ENCODE data around the gene PCDHGB3.
"Not testable (repeated sequence)": the region's sequence is repeated elsewhere in the genome, so short reads cannot be mapped to it uniquely, and the experiment has no call there.

PCDHGB3 gene

DNA sequence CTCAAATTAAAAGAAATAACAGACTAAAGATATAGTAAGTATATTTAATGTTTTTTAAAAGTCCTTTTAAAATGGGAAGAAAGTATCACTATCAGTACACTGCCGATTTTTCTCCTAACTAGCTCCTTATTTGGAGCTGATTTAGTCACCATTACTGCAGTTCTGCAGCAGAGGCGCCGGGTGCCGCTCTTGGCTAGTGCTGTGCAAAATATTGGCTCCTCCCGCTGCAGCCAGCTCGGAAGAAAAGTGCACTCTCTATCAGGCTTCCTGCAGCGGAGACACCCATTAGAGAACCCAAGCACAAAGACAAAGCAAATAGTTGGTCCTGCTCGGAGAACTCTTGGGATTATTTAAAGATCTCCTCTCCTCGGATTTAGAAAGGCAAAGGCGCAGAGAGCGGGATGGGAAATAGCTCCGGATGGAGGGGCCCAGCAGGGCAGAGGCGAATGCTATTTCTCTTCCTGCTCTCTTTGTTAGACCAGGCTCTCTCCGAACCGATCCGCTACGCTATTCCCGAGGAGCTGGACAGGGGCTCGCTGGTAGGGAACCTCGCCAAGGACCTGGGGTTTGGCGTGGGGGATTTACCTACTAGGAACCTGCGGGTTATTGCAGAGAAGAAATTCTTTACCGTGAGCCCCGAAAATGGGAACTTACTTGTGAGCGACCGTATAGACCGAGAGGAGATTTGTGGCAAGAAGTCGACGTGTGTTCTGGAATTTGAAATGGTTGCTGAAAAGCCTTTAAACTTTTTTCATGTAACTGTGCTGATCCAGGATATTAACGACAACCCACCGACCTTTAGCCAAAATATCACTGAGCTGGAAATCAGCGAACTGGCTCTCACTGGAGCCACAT lies at the start of gene PCDHGB3:
PCDHGB3 (plus strand) TSS at position 249 of the 855 bp plus-strand sequence; CDS start at position 402, 153 bp downstream.
- no peak for DNase-seq (ENCODE audit: low read depth in 2 of 2)

DNA sequence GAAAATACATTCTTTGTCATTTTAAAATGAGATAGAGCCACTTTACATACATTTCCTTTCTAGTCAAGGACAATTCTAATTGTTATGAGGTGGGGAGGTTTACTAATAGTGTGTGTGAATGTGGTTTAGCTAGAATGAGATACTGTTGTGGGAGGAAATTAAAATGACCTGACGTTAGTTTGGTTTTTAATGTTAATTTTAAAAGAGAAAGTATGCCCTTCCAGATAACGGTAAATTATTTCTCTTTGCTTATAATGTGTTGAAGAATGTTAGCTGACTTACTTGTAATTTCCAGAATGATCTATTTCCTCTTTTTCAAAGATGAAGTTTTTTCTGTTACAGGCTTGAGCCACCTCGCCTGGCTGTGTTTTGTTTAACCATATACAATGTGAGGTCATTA lies 47.8 kb upstream of the PCDHGB3 start:
- DNase-seq (ENCODE audit: low read depth in 2 of 2), result no peak

DNA sequence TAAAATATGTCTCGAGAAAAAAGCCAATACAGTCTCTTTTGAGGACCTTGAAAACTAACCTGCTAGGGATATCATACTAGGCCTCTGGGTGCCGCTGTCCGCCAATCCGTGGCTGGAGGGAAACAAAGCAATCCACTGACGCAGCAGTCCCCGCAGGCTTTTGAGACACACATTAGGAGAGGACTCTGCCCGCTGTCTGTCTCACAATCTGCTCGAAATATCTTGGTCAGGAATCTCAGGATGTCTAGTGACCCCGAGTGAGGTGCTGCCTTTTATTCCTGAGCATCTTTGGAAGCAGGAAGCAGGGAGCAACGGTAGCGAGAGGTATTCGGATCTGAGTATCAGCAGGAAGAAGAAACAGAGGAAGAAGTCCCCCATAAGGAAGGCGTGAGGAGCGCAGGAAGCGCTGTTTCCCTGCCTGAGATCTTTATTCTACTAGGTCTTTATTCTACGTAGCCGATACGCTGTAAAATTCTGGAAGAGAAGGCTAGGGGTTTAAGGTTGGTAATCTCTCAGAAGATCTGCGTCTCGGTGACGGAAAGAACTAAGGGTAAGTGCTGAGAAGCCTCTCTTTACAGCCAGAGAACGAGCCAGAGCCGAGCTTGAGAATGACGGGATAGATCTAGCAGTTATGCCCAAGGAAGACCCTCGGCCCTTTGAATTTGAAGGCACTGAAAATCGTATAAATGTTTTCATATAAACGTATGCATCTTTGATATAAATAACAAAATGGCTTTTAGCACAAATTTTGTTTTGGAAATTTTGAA lies 43.8 kb upstream of the PCDHGB3 start:
- DNase-seq (ENCODE audit: low read depth in 2 of 2), result peak; percentile 30 to 43

DNA sequence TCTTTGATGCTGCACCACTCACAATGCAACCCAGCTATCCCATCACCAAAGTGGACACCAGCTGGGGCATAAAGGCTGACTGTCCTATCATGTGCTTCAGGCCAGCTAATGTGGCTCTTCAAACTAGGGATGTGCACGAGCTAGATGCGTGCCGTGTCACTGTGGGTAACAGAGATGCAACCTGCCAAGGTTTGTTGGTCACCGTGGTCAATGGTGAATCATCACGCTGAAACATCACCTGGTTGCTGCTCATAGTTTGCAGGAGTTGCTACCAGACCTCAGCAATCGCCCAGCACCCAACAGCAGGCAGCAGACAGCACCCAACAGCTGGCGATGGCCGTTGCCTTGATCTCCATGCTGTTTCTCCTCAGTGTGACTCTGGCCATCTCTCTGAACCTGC lies 41.8 kb upstream of the PCDHGB3 start:
- DNase-seq (ENCODE audit: low read depth in 2 of 2), result no peak

DNA sequence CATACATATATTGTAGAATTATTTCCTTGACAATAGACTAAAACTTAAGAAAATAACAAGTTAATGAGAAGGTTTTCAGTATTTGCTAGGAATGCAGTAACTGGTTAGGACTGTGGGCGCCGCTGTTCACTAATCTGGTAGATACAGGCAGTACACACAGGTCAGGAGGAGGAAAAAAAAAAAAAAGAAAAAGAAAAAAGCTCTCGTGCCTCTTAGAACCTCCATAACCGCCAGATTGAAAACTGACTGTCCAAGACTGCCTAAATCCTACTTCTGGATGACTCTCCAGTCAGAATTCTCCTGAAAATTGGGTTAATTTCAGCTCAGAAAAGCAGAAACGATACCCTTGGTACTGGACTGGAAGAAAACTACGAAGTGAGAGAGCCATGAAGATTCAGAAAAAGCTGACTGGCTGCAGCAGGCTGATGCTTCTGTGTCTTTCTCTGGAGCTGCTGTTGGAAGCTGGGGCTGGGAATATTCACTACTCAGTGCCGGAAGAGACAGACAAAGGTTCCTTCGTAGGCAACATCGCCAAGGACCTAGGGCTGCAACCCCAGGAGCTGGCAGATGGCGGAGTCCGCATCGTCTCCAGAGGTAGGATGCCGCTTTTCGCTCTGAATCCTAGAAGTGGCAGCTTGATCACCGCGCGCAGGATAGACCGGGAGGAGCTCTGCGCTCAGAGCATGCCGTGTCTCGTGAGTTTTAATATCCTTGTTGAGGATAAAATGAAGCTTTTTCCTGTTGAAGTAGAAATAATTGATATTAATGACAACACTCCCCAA lies 39.6 kb upstream of the PCDHGB3 start, which contains the start of gene PCDHGA1:
PCDHGA1 (plus strand) TSS at position 216 of the 782 bp plus-strand sequence.
- no peak for DNase-seq (ENCODE audit: low read depth in 2 of 2)

DNA sequence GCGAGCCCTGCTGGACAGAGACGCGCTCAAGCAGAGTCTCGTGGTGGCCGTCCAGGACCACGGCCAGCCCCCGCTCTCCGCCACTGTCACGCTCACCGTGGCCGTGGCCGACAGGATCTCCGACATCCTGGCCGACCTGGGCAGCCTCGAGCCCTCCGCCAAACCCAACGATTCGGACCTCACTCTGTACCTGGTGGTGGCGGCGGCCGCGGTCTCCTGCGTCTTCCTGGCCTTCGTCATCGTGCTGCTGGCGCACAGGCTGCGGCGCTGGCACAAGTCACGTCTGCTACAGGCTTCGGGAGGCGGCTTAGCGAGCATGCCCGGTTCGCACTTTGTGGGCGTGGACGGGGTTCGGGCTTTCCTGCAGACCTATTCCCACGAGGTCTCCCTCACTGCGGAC lies 37.5 kb upstream of the PCDHGB3 start:
- DNase-seq (ENCODE audit: low read depth in 2 of 2), result not testable (repeated sequence)

DNA sequence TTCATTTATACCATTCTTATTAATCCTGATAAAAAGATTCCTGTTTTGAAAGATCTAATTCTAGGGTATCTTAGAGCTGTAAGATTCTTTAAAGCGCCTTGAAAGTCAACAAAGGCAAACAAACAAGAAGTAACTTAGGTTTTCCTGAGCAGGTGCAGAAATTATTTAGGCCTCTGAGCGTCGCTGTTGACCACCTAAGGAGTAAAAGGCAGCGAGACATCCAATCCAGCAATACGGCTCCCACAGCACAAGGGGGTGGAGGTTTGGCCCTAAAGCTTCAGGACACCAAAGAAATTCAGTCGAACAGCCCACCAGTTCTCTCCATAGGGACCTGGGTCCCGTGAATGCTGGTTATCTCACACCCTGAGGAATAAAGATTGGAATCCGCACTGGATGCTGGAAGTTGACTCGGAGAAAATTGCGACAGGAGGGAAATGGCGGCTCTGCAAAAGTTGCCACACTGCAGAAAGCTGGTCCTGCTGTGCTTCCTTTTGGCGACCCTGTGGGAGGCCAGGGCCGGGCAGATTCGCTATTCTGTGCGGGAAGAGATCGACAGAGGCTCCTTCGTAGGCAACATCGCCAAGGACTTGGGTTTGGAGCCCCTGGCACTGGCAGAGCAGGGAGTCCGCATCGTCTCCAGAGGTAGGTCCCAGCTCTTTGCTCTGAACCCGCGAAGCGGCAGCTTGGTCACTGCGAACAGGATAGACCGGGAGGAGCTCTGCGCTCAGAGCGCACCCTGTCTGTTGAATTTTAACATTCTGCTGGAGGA lies 31.3 kb upstream of the PCDHGB3 start, which contains the start of gene PCDHGA2:
PCDHGA2 (plus strand) TSS at position 223 of the 769 bp plus-strand sequence.
- DNase-seq (ENCODE audit: low read depth in 2 of 2), result no peak

DNA sequence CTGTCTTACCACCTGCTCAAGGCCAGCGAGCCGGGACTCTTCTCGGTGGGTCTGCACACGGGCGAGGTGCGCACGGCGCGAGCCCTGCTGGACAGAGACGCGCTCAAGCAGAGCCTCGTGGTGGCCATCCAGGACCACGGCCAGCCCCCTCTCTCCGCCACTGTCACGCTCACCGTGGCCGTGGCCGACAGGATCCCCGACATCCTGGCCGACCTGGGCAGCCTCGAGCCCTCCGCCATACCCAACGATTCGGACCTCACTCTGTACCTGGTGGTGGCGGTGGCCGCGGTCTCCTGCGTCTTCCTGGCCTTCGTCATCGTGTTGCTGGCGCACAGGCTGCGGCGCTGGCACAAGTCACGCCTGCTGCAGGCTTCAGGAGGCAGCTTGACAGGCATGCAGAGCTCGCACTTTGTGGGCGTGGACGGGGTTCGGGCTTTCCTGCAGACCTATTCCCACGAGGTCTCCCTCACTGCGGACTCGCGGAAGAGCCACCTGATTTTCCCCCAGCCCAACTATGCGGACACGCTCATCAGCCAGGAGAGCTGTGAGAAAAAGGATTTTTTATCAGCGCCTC lies 29.2 kb upstream of the PCDHGB3 start:
- DNase-seq (ENCODE audit: low read depth in 2 of 2), result not testable (repeated sequence)

DNA sequence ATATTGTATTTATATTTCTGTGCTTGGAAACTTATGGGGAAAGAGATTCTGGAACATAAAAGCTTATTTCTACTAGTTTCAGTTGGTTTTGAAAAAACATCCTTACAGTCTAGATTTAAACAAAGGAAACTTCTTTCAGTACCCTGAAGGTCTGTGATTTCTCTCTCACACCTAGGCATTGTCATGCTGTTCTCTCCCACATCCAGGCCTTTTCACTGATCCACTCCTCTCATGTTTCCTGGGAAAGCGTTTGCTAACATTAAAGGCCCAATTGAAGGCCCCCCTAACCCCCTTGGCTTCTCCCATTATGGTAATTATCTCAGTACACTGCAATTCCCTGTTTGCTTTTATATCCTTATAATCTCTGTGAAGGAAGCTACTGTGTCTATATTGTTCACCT lies 27.3 kb upstream of the PCDHGB3 start:
- DNase-seq (ENCODE audit: low read depth in 2 of 2), result no peak

DNA sequence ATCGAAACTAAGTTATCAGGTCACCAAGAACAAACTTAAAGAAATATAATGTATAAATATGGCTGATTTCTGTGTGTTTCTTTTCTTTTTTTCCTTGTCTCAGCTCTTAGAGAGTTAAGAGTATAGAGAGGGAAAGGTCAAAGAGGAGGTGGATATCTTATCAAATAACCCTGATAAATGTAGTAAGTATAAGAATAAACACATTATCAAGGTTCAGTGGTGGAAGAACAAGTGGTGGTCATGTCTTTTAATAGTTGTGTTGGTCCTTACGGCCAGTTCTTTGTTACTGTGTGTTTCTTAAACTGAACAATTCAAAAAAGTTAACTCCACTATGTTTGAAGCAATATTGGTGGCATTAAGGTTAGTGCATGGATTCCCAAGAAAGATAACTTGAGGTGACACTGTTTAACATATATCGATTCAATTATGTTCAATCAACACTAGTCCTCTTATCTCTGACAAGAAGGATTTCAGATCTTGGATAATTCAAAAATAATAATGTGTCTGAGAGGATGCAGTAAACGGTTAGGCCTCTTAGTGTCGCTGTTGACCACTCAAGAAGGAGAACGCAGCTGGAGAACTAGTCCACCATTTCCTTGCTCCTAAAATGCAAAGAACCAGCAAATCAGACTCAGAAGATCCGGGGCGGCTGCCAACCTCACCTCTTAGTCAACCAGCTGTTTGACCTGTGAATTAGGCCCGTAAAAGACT lies 26.6 kb upstream of the PCDHGB3 start, which contains the start of gene PCDHGA3:
PCDHGA3 (plus strand) TSS at position 588 of the 711 bp plus-strand sequence. CDS start 205 bp downstream, outside the sequence.
- DNase-seq (ENCODE audit: low read depth in 2 of 2), result no peak

DNA sequence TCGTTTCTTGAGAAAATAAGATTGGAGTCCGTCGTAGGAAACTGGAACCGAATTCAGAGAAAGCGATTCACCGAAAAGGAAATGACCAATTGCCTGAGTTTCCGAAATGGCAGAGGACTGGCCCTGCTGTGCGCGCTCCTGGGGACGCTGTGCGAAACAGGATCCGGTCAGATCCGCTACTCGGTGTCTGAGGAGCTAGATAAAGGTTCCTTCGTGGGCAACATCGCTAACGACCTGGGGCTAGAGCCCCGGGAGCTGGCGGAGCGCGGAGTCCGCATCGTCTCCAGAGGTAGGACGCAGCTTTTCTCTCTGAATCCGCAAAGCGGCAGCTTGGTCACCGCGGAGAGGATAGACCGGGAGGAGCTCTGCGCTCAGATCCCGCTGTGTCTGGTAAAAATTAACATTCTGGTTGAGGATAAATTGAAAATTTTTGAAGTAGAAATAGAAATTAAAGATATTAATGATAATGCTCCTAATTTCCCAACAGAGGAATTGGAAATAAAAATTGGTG lies 26.0 kb upstream of the PCDHGB3 start:
- no peak for DNase-seq (ENCODE audit: low read depth in 2 of 2)

DNA sequence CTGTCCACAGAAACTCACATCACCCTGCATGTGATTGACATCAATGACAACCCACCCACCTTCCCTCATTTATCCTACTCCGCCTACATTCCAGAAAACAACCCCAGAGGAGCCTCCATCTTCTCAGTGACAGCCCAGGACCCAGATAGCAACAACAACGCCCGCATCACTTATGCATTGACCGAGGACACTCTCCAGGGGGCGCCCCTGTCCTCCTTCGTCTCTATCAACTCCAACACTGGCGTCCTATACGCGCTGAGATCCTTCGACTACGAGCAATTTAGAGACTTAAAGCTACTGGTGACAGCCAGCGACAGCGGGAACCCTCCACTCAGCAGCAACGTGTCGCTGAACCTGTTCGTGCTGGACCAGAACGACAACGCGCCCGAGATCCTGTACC lies 24.7 kb upstream of the PCDHGB3 start:
- DNase-seq (ENCODE audit: low read depth in 2 of 2), result no peak

DNA sequence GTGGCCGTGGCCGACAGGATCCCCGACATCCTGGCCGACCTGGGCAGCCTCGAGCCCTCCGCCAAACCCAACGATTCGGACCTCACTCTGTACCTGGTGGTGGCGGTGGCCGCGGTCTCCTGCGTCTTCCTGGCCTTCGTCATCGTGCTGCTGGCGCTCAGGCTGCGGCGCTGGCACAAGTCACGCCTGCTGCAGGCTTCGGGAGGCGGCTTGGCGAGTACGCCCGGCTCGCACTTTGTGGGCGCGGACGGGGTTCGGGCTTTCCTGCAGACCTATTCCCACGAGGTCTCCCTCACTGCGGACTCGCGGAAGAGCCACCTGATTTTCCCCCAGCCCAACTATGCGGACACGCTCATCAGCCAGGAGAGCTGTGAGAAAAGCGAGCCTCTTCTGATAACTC lies 24.0 kb upstream of the PCDHGB3 start:
- not testable (repeated sequence) for DNase-seq (ENCODE audit: low read depth in 2 of 2)

DNA sequence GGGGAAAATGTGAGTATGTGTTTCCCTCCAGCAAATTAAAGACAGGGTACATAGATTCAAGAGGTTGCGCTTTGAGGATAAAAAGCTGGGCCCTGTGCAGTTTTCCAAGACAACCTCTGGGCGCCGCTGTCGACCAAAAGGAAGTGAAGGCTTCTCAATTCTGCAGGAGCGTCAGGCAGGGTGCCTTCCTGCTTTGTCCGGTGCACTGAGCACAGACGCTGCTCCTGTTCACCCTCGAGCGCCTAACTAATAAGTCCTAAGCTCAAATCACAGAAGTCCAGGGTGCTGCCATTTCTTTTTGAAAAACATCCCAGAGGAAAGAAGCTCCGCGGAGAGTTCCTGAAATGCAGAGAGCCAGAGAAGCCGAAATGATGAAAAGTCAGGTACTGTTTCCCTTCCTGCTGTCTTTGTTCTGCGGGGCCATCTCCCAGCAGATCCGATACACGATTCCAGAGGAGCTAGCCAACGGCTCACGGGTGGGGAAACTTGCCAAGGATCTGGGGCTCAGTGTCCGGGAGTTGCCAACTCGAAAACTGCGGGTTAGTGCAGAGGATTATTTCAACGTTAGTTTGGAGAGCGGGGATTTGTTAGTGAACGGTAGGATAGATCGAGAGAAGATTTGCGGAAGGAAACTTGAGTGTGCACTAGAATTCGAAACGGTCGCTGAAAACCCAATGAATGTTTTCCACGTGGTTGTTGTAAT lies 20.0 kb upstream of the PCDHGB3 start, which contains the start of gene PCDHGB1:
PCDHGB1 (plus strand) TSS at position 183 of the 703 bp plus-strand sequence; CDS start at position 345, 162 bp downstream.
- DNase-seq (ENCODE audit: low read depth in 2 of 2), result no peak

DNA sequence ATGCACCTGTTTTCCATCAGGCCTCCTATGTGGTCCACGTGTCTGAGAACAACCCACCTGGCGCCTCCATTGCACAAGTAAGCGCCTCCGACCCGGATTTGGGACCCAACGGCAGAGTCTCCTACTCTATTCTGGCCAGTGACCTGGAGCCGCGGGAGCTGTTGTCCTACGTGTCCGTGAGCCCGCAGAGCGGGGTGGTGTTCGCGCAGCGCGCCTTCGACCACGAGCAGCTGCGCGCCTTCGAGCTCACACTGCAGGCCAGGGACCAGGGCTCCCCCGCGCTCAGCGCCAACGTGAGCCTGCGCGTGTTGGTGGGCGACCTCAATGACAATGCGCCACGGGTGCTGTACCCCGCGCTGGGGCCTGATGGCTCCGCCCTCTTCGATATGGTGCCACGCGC lies 18.5 kb upstream of the PCDHGB3 start:
- DNase-seq (ENCODE audit: low read depth in 2 of 2), result no peak

DNA sequence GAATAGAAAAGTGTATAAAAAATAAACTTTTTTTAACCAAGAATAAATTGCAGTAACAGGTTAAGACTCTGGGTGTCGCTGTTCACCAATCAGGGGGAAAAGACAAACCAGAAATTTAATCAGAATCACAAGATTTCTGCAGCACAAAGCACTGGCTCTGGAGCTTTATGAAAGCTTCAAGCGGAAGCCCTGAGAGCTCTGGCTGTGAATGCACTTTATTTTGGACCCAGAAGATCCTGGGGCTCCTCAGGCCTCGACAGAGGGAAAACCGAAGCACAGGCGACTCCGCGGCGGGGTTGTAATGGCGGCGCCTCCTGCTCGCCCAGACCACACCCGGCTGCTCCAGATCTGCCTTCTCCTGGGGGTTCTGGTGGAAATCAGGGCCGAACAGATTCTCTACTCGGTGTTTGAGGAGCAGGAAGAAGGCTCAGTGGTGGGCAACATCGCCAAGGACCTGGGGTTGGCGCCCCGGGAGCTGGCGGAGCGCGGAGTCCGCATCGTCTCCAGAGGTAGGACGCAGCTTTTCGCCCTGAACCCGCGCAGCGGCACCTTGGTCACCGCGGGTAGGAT lies 15.1 kb upstream of the PCDHGB3 start, which contains the start of gene PCDHGA4:
PCDHGA4 (plus strand) TSS at position 122 of the 570 bp plus-strand sequence; CDS start at position 209, 87 bp downstream.
- no peak for DNase-seq (ENCODE audit: low read depth in 2 of 2)

DNA sequence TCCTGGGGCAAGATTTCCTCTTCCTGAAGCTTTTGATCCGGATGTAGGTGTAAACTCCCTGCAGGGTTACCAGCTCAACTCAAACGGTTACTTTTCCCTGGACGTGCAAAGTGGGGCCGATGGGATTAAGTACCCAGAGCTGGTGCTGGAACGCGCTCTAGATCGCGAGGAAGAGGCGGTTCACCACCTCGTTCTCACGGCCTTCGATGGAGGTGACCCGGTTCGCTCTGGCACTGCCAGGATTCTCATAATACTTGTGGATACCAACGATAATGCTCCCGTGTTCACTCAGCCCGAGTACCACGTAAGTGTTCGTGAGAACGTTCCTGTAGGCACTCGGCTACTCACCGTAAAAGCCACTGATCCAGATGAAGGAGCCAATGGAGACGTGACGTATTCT lies 14.4 kb upstream of the PCDHGB3 start:
- no peak for DNase-seq (ENCODE audit: low read depth in 2 of 2)

DNA sequence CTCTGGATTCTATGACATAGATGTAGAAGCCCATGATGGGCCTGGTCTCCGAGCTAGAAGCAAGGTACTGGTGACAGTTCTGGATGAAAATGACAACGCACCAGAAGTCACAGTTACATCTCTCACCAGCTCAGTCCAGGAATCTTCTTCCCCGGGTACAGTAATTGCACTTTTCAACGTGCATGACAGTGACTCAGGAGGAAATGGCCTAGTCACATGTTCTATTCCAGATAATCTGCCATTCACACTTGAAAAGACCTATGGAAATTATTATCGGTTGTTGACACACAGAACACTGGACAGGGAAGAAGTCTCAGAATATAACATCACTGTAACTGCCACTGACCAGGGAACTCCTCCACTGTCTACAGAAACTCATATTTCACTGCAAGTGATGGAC lies 13.9 kb upstream of the PCDHGB3 start:
- no peak for DNase-seq (ENCODE audit: low read depth in 2 of 2)

Measured in stimulated activated CD8-positive, alpha-beta memory T cell treated with anti-CD3 and anti-CD28 coated beads, Interleukin-15, amount 100 ng/mL, for 4 hours (primary cell).